Caco-2 (cell line): Measurements from ENCODE around the gene PNMA8A. TPM values are rescaled to one million over a fixed set of nuclear protein-coding genes. Genes with fewer than 3 reads are reported as not detected.

ENCODE experiments used
- BruUV-seq: library from RNA; stranded (reverse); fragments of 400-500 nt; replicated peaks from 2 replicates; lab custom pipeline; 2021; lab: Mats Ljungman, UMichigan
- CTCF ChIA-PET: fragments of 300-600 bp; sonication (Branson Sonifier 250); formaldehyde crosslinking; loops from one replicate; lab custom pipeline; 2022; ENCODE audit warnings: antibody characterized with exemption; lab: Charles Lee
- POLR2A ChIA-PET: fragments of 300-600 bp; sonication (Branson Sonifier 250); formaldehyde crosslinking; loops from one replicate; lab custom pipeline; 2022; ENCODE audit warnings: antibody characterized with exemption; lab: Charles Lee
- DNase-seq, 2 experiments: peaks; one replicate each; pipeline versions ENCODE4 v3.0.0 to v3.0.0-alpha.2; 2020 to 2022
- H3K27me3 ChIP-seq: replicated peaks from 2 replicates; pipeline ENCODE4 v1.6.0; 2011; ENCODE audit warnings: low read length; ENCODE audit not compliant: control insufficient read depth, insufficient read depth
- H3K36me3 ChIP-seq: 2 replicates; pipeline ENCODE4 v1.5.1; 2011; ENCODE audit warnings: low read length; ENCODE audit not compliant: control insufficient read depth, insufficient read depth
- H3K4me1 ChIP-seq: fragments of 250-450 bp; sonication (Bioruptor Pico); 2 replicates; pipeline ENCODE4 v1.5.1; 2020; ENCODE audit warnings: mild to moderate bottlenecking
- H3K4me3 ChIP-seq: 2 replicates; pipeline ENCODE4 v1.5.1; 2011; ENCODE audit warnings: low read depth, mild to moderate bottlenecking, control low read depth, low read length
- H3K9me3 ChIP-seq: fragments of 250-450 bp; sonication (Bioruptor Pico); 2 replicates; pipeline ENCODE4 v1.5.1; 2020; ENCODE audit warnings: mild to moderate bottlenecking, moderate library complexity
- H3K27ac Mint-ChIP-seq: one replicate; pipeline ENCODE4 v1.8.0; 2022; ENCODE audit warnings: mixed read lengths; ENCODE audit not compliant: unreplicated experiment
- H3K27me3 Mint-ChIP-seq: one replicate; pipeline ENCODE4 v1.8.0; 2022; ENCODE audit warnings: mixed read lengths; ENCODE audit not compliant: insufficient read depth, unreplicated experiment
- H3K36me3 Mint-ChIP-seq: one replicate; pipeline ENCODE4 v1.8.0; 2022; ENCODE audit warnings: mild to moderate bottlenecking, mixed read lengths; ENCODE audit not compliant: insufficient read depth, unreplicated experiment
- H3K4me1 Mint-ChIP-seq: one replicate; pipeline ENCODE4 v1.8.0; 2022; ENCODE audit warnings: low read depth, mixed read lengths; ENCODE audit not compliant: unreplicated experiment
- H3K4me3 Mint-ChIP-seq: one replicate; pipeline ENCODE4 v1.8.0; 2022; ENCODE audit warnings: mild to moderate bottlenecking, moderate library complexity, mixed read lengths; ENCODE audit not compliant: unreplicated experiment
- H3K9me3 Mint-ChIP-seq: one replicate; pipeline ENCODE4 v1.8.0; 2022; ENCODE audit warnings: mixed read lengths; ENCODE audit not compliant: unreplicated experiment
- intact Hi-C: fragments of 100-400 bp; cut with micrococcal nuclease; formaldehyde crosslinking; loops from one replicate; pipeline ENCODE4 v1.10.0; 2022; ENCODE audit not compliant: unreplicated experiment
- total RNA-seq: library from RNA; stranded (reverse); gene quantifications from 2 replicates; pipeline ENCODE4 v1.2.3, GENCODE V29; 2022
- TF ChIP-seq, protein P1 (sequence below), 2 experiments: fragments of 200-600 bp in 1 of 2; IDR thresholded peaks; 1 replicate in 1 of 2; 2 replicates in 1 of 2; pipeline versions ENCODE4 v1.5.1 to v1.8.0; 2011 to 2022; ENCODE audit warnings: antibody characterized with exemption in 1 of 2, control low read depth in 1 of 2, inconsistent platforms in 1 of 2, low read depth in 1 of 2, low read length in 1 of 2, mild to moderate bottlenecking in 1 of 2, moderate library complexity in 1 of 2; ENCODE audit not compliant: insufficient read depth in 1 of 2, severe bottlenecking in 1 of 2, unreplicated experiment in 1 of 2

PNMA8A gene
- total RNA-seq, 1 experiment from 2014 or later, result not detected

DNA sequence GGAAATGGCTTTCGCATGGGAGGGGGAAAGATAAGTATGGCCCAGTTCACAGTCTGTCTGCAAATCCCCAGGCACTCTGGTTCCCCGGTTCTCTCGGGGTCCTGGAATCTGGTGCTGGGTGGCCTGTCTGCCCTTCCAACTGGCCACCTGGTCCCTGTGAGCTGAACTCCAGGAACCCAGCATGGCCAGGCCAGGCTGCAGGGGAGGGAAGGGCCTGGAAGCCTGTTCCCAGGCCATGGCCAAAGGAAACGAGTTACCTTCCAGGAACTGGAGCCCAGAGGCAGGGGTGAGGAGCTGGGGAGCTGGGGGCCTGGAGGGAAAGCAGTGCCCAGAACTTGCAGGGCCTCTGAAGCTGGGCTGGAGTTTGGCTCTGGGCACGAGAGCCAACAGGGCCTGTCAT, 23.5 kb downstream of the PNMA8A start:
- no TSS peak for BruUV-seq
- intact Hi-C loops, result no loop called here
- H3K27me3 Mint-ChIP-seq, result peaks cover 3% of the 10 kb centered on the region
- H3K27me3 ChIP-seq, result no peaks in the 10 kb centered on the region
- H3K9me3 Mint-ChIP-seq, result peaks cover 11% of the 10 kb centered on the region
- no peak overlapping the region for H3K4me3 Mint-ChIP-seq
- peaks cover 13% of the 10 kb centered on the region for H3K9me3 ChIP-seq
- H3K27ac Mint-ChIP-seq, result no peak overlapping the region
- POLR2A ChIA-PET, result no interaction called here
- TF ChIP-seq, protein P1, sequence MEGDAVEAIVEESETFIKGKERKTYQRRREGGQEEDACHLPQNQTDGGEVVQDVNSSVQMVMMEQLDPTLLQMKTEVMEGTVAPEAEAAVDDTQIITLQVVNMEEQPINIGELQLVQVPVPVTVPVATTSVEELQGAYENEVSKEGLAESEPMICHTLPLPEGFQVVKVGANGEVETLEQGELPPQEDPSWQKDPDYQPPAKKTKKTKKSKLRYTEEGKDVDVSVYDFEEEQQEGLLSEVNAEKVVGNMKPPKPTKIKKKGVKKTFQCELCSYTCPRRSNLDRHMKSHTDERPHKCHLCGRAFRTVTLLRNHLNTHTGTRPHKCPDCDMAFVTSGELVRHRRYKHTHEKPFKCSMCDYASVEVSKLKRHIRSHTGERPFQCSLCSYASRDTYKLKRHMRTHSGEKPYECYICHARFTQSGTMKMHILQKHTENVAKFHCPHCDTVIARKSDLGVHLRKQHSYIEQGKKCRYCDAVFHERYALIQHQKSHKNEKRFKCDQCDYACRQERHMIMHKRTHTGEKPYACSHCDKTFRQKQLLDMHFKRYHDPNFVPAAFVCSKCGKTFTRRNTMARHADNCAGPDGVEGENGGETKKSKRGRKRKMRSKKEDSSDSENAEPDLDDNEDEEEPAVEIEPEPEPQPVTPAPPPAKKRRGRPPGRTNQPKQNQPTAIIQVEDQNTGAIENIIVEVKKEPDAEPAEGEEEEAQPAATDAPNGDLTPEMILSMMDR (IDR thresholded peaks at IDR 0.05; ENCODE audit: insufficient read depth in 1 of 2, low read depth in 1 of 2, low read length in 1 of 2, severe bottlenecking in 1 of 2, unreplicated experiment in 1 of 2), result no peak
- no peak for DNase-seq
- H3K4me1 Mint-ChIP-seq, result no peaks in the 10 kb centered on the region
- H3K36me3 ChIP-seq, result no peaks in the 10 kb centered on the region
- H3K36me3 Mint-ChIP-seq, result no peaks in the 10 kb centered on the region
- H3K4me3 ChIP-seq, result no peak overlapping the region
- CTCF ChIA-PET, result no interaction called here
- no peaks in the 10 kb centered on the region for H3K4me1 ChIP-seq

DNA sequence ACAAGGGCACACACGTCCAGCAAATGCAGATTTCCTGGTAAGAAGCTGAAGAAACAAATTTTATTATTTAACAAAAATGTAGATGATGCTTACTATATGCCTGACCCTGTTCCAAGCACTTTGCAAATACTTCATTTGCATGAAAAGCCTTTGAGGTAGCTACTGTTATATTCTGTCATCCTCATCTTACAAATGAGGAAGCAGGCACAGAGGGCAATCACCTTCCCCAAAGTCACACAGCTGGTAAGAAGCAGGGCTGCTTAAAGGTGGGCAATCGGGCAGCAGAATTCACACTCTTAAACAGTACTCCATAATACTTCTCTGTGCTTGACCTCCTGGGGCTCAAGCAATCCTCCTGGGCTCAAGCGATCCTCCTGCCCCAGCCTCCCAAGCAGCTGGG, 24.4 kb downstream of the PNMA8A start:
- no TSS peak for BruUV-seq
- no peaks in the 10 kb centered on the region for H3K4me1 Mint-ChIP-seq
- ChIA-PET CTCF (no interaction called here), POLR2A (no interaction called here)
- H3K27me3 ChIP-seq, result no peaks in the 10 kb centered on the region
- H3K27ac Mint-ChIP-seq, result no peak overlapping the region
- no peaks in the 10 kb centered on the region for H3K36me3 Mint-ChIP-seq
- H3K9me3 Mint-ChIP-seq, result peaks cover 11% of the 10 kb centered on the region
- no peaks in the 10 kb centered on the region for H3K4me1 ChIP-seq
- H3K4me3 ChIP-seq, result no peak overlapping the region
- no peak for DNase-seq
- H3K27me3 Mint-ChIP-seq, result peaks cover 3% of the 10 kb centered on the region
- no peak overlapping the region for H3K4me3 Mint-ChIP-seq
- H3K36me3 ChIP-seq, result no peaks in the 10 kb centered on the region
- intact Hi-C loops, result no loop called here
- TF ChIP-seq, protein P1 (IDR thresholded peaks at IDR 0.05; ENCODE audit: insufficient read depth in 1 of 2, low read depth in 1 of 2, low read length in 1 of 2, severe bottlenecking in 1 of 2, unreplicated experiment in 1 of 2), result no peak
- peaks cover 13% of the 10 kb centered on the region for H3K9me3 ChIP-seq

DNA sequence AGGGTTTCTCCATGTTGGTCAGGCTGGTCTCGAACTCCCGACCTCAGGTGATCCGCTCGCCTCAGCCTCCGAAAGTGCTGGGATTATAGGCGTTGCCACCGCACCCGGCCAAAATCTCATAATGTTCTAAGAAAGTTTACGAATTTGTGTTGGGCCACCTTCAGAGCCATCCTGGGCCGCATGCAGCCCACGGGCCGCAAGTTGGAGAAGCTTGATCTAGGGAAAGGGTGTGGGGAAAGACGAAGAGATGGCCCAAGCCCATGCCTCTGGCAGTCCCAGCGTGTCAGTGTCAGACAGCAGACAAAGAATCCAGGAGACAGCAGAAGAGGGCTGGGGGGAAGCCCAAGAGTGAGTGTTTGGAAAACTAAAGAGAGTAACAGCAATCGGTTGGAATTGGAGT, 25.3 kb downstream of the PNMA8A start:
- Histone ChIP-seq H3K36me3 (no peaks in the 10 kb centered on the region), H3K4me1 (no peaks in the 10 kb centered on the region), H3K27me3 (no peaks in the 10 kb centered on the region), H3K9me3 (peaks cover 13% of the 10 kb centered on the region), H3K4me3 (no peak overlapping the region)
- DNase-seq, result no peak
- H3K4me1 Mint-ChIP-seq, result no peaks in the 10 kb centered on the region
- H3K9me3 Mint-ChIP-seq, result peaks cover 11% of the 10 kb centered on the region
- peaks cover 3% of the 10 kb centered on the region for H3K27me3 Mint-ChIP-seq
- BruUV-seq, result no TSS peak
- ChIA-PET POLR2A (no interaction called here), CTCF (no interaction called here)
- intact Hi-C loops, result no loop called here
- H3K36me3 Mint-ChIP-seq, result no peaks in the 10 kb centered on the region
- TF ChIP-seq, protein P1 (IDR thresholded peaks at IDR 0.05; ENCODE audit: insufficient read depth in 1 of 2, low read depth in 1 of 2, low read length in 1 of 2, severe bottlenecking in 1 of 2, unreplicated experiment in 1 of 2), result no peak
- no peak overlapping the region for H3K27ac Mint-ChIP-seq
- no peak overlapping the region for H3K4me3 Mint-ChIP-seq
